HepG2 (cell line): Measurements from ENCODE around the gene SSNA1. TPM values are rescaled to one million over a fixed set of nuclear protein-coding genes. Genes with fewer than 3 reads are reported as not detected.

Experiments
- AGO1 ChIP-seq: fragments of 200-400 bp; formaldehyde crosslinking; IDR thresholded peaks from 2 replicates; pipeline ENCODE4 v1.6.1; 2017; ENCODE audit warnings: mild to moderate bottlenecking, low read depth, low read length, moderate library complexity; ENCODE audit not compliant: poor library complexity, severe bottlenecking
- ELK4 ChIP-seq: sonication (generic); formaldehyde crosslinking; IDR thresholded peaks from 2 replicates; pipeline ENCODE4 v1.9.0; 2021; ENCODE audit warnings: missing genetic modification reagents, borderline replicate concordance
- FOXO4 ChIP-seq: sonication (generic); formaldehyde crosslinking; conservative IDR thresholded peaks from 2 replicates; pipeline ENCODE4 v1.8.1; 2023; ENCODE audit warnings: missing genetic modification reagents
- JARID2 ChIP-seq: sonication (generic); formaldehyde crosslinking; IDR thresholded peaks from 2 replicates; pipeline ENCODE4 v1.8.1; 2023; ENCODE audit warnings: missing genetic modification reagents, inconsistent platforms; ENCODE audit not compliant: insufficient replicate concordance
- NFKBIZ ChIP-seq: IDR thresholded peaks from 2 replicates; pipeline ENCODE4 v1.6.1; 2018; ENCODE audit warnings: missing genetic modification reagents, missing compliant biosample characterization
- NR2F6 ChIP-seq, 2 experiments: IDR thresholded peaks; 2 replicates each; pipeline ENCODE4 v1.6.1; 2016; ENCODE audit warnings: antibody characterized with exemption in 1 of 2, mild to moderate bottlenecking in 1 of 2
- RAD21 ChIP-seq: fragments of 450-650 bp; formaldehyde crosslinking; IDR thresholded peaks from 2 replicates; pipeline ENCODE4 v1.5.0; 2020; ENCODE audit warnings: mild to moderate bottlenecking
- SALL2 ChIP-seq: sonication (generic); formaldehyde crosslinking; IDR thresholded peaks from 2 replicates; pipeline ENCODE4 v1.8.1; 2023; ENCODE audit warnings: mild to moderate bottlenecking, missing genetic modification reagents, inconsistent platforms
- SSRP1 ChIP-seq: IDR thresholded peaks from 2 replicates; pipeline ENCODE4 v1.6.1; 2016; ENCODE audit warnings: control low read depth
- ZBED4 ChIP-seq: sonication (generic); formaldehyde crosslinking; IDR thresholded peaks from 2 replicates; pipeline ENCODE4 v1.4.0; 2020; ENCODE audit warnings: missing genetic modification reagents, borderline replicate concordance
- ZBTB33 ChIP-seq: sonication (generic); formaldehyde crosslinking; IDR thresholded peaks from 2 replicates; pipeline ENCODE4 v1.4.0; 2020; ENCODE audit warnings: missing genetic modification reagents
- ZBTB38 ChIP-seq: sonication (generic); formaldehyde crosslinking; IDR thresholded peaks from 2 replicates; pipeline ENCODE4 v1.5.1; 2020; ENCODE audit warnings: mild to moderate bottlenecking, missing genetic modification reagents
- ZBTB7A ChIP-seq: sonication (generic); formaldehyde crosslinking; IDR thresholded peaks from 2 replicates; pipeline ENCODE4 v1.8.0; 2022; ENCODE audit warnings: mild to moderate bottlenecking, missing genetic modification reagents
- ZFP91 ChIP-seq: sonication (generic); formaldehyde crosslinking; IDR thresholded peaks from 2 replicates; pipeline ENCODE4 v1.9.0; 2022; ENCODE audit warnings: missing genetic modification reagents, mild to moderate bottlenecking, borderline replicate concordance
- ZFYVE20 ChIP-seq: sonication (generic); formaldehyde crosslinking; IDR thresholded peaks from 2 replicates; pipeline ENCODE4 v1.8.0; 2023; ENCODE audit warnings: low read depth, mild to moderate bottlenecking, moderate library complexity, missing genetic modification reagents, borderline replicate concordance
- ZMYM3 ChIP-seq: sonication (generic); formaldehyde crosslinking; IDR thresholded peaks from 2 replicates; pipeline ENCODE4 v1.5.1; 2020; ENCODE audit warnings: mild to moderate bottlenecking, missing genetic modification reagents
- ZNF205 ChIP-seq: IDR thresholded peaks from 2 replicates; pipeline ENCODE4 v1.6.1; 2018; ENCODE audit warnings: missing biosample characterization, missing genetic modification reagents
- ZNF772 ChIP-seq: sonication (generic); formaldehyde crosslinking; IDR thresholded peaks from 2 replicates; pipeline ENCODE4 v1.5.0; 2020; ENCODE audit warnings: mild to moderate bottlenecking, missing genetic modification reagents
- polyA plus RNA-seq, 8 experiments: library from polyadenylated mRNA; depleted of rRNA in 3 of 8; stranded (reverse) in 7 of 8; unstranded in 1 of 8; fragments of >200 nt; fragmentation: Illumina TruSeq in 4 of 8; extraction: Trizol in 4 of 8; gene quantifications; 2 replicates each; pipeline versions ENCODE4 v1.2.1 to v1.2.3, GENCODE V29; 2011 to 2016; ENCODE audit warnings: low read depth in 4 of 8, missing spikeins in 1 of 8, mixed read lengths in 1 of 8; ENCODE audit not compliant: insufficient read depth in 1 of 8
- total RNA-seq, 5 experiments: library from RNA; depleted of rRNA; stranded (reverse); fragments of >200 nt; fragmentation: Illumina TruSeq; extraction: Trizol; gene quantifications; 2 replicates each; pipeline ENCODE4 v1.2.3, GENCODE V29; 2016; ENCODE audit warnings: low read depth in 1 of 5

SSNA1 gene
- total and polyA plus RNA-seq, 2 of the 13 experiments (the other 11 are each of a cell fraction or from before 2014, with no cell fraction given): 35.9 to 49.4 TPM

GRCh38 chr9:137227054-137227852, 38.8 kb downstream of the SSNA1 start, which contains the start of gene RNF224 (continued):
- TF ChIP-seq ZBED4 (CRISPR knock-in tag): peak; percentile 39; the same call in 1 of the 2 replicates
- no peak for TF ChIP-seq SSRP1 (CRISPR knock-in tag)
- TF ChIP-seq ZNF772 (CRISPR knock-in tag): peak; percentile 10; the same call in 1 of the 2 replicates
- no peak for TF ChIP-seq JARID2 (CRISPR knock-in tag)
- peak; percentile 39; the same call in 1 of the 2 replicates for TF ChIP-seq SALL2 (CRISPR knock-in tag)
- TF ChIP-seq ZBTB38 (CRISPR knock-in tag): 0 out of 2 replicates have a peak, but pooled peaks have one; percentile 17
- TF ChIP-seq AGO1: peak; percentile 93
- TF ChIP-seq ZFP91 (CRISPR knock-in tag): peak; percentile 49; the same call in 1 of the 2 replicates
- no peak for TF ChIP-seq ZNF205 (CRISPR knock-in tag)
- TF ChIP-seq ZBTB7A: peak; percentile 32
- no peak for TF ChIP-seq ELK4 (CRISPR knock-in tag)
- no peak for TF ChIP-seq ZFYVE20 (CRISPR knock-in tag)
- TF ChIP-seq ZBTB33: 0 out of 2 replicates have a peak, but pooled peaks have one; percentile 6
- TF ChIP-seq RAD21 (CRISPR knock-in tag): peak; percentile 95
- no peak for TF ChIP-seq ZMYM3 (CRISPR knock-in tag)
- TF ChIP-seq NFKBIZ: no peak
- no peak for TF ChIP-seq NR2F6 (IDR thresholded peaks at IDR 0.05)
- peak; percentile 22; the same call in 1 of the 2 replicates for TF ChIP-seq NR2F6 (CRISPR knock-in tag; IDR thresholded peaks at IDR 0.05)
- TF ChIP-seq FOXO4 (CRISPR knock-in tag): 0 out of 2 replicates have a peak, but pooled peaks have one; percentile 92
